WTC11 (cell line): ENCODE results near the gene FANCI. TPM values are rescaled to one million over a fixed set of nuclear protein-coding genes. Genes with fewer than 3 reads are reported as not detected.

Source experiments
- ATAC-seq: fragments of 200-7000 bp; cut with Tn5 transposase; 2 replicates; pipeline ENCODE4 v1.10.0; 2021; ENCODE audit warnings: mild to moderate bottlenecking, moderate library complexity
- CTCF ChIA-PET: fragments of 300-600 bp; sonication (Branson Sonifier 250); formaldehyde crosslinking; loops from one replicate; lab custom pipeline; 2021; ENCODE audit warnings: antibody characterized with exemption; lab: Charles Lee
- POLR2A ChIA-PET: fragments of 350-600 bp; sonication (Branson Sonifier 250); formaldehyde crosslinking; loops from one replicate; lab custom pipeline; 2021; ENCODE audit warnings: antibody characterized with exemption; lab: Charles Lee
- DNase-seq: peaks from one replicate; pipeline ENCODE4 v3.0.0; 2021; ENCODE audit warnings: low spot score
- H3K27ac Mint-ChIP-seq: 2 replicates; pipeline ENCODE4 v1.8.0; 2021; ENCODE audit warnings: mixed read lengths
- H3K27me3 Mint-ChIP-seq: 2 replicates; pipeline ENCODE4 v1.8.0; 2021; ENCODE audit warnings: low read depth, mild to moderate bottlenecking, moderate library complexity, mixed read lengths
- H3K36me3 Mint-ChIP-seq: 2 replicates; pipeline ENCODE4 v1.8.0; 2021; ENCODE audit warnings: mixed read lengths
- H3K4me1 Mint-ChIP-seq: 2 replicates; pipeline ENCODE4 v1.8.0; 2022; ENCODE audit warnings: mixed read lengths
- H3K4me3 Mint-ChIP-seq: 2 replicates; pipeline ENCODE4 v1.8.0; 2021; ENCODE audit warnings: mild to moderate bottlenecking, moderate library complexity, mixed read lengths
- H3K9me3 Mint-ChIP-seq: 2 replicates; pipeline ENCODE4 v1.8.0; 2021; ENCODE audit warnings: mixed read lengths
- ATF2 ChIP-seq: sonication (generic); formaldehyde crosslinking; IDR thresholded peaks from 2 replicates; pipeline ENCODE4 v1.8.1; 2022; ENCODE audit warnings: low read depth, missing genetic modification reagents, borderline replicate concordance
- CBFB ChIP-seq: sonication (generic); formaldehyde crosslinking; IDR thresholded peaks from 2 replicates; pipeline ENCODE4 v1.8.1; 2022; ENCODE audit warnings: mild to moderate bottlenecking, low read depth, missing genetic modification reagents
- CDX4 ChIP-seq: fragments of 250-450 bp; sonication (Bioruptor Pico); IDR thresholded peaks from 2 replicates; pipeline ENCODE4 v1.9.0; 2021; ENCODE audit warnings: moderate library complexity, mild to moderate bottlenecking, inconsistent platforms, borderline replicate concordance
- CTCF ChIP-seq: fragments of 200-600 bp; IDR thresholded peaks from 2 replicates; pipeline ENCODE4 v1.8.0; 2022; ENCODE audit warnings: antibody characterized with exemption
- ETV6 ChIP-seq: sonication (generic); formaldehyde crosslinking; IDR thresholded peaks from 2 replicates; pipeline ENCODE4 v1.8.1; 2022; ENCODE audit warnings: mild to moderate bottlenecking, missing genetic modification reagents
- FOXP1 ChIP-seq: sonication (generic); formaldehyde crosslinking; IDR thresholded peaks from 2 replicates; pipeline ENCODE4 v1.8.0; 2022; ENCODE audit warnings: missing genetic modification reagents, mild to moderate bottlenecking, moderate library complexity, borderline replicate concordance
- GRHL2 ChIP-seq: fragments of 250-450 bp; sonication (Bioruptor Pico); IDR thresholded peaks from 2 replicates; pipeline ENCODE4 v1.8.0; 2022; ENCODE audit warnings: mild to moderate bottlenecking, moderate library complexity; ENCODE audit not compliant: insufficient replicate concordance, severe bottlenecking
- HMGXB4 ChIP-seq: sonication (generic); formaldehyde crosslinking; IDR thresholded peaks from 2 replicates; pipeline ENCODE4 v1.8.1; 2023; ENCODE audit warnings: mild to moderate bottlenecking, moderate library complexity, missing genetic modification reagents
- IRF1 ChIP-seq: sonication (generic); formaldehyde crosslinking; IDR thresholded peaks from 2 replicates; pipeline ENCODE4 v1.8.0; 2023; ENCODE audit warnings: missing genetic modification reagents
- MAX ChIP-seq: sonication (generic); formaldehyde crosslinking; IDR thresholded peaks from 2 replicates; pipeline ENCODE4 v1.8.0; 2022; ENCODE audit warnings: mild to moderate bottlenecking, missing genetic modification reagents
- MXD4 ChIP-seq: fragments of 250-450 bp; sonication (Bioruptor Pico); IDR thresholded peaks from 2 replicates; pipeline ENCODE4 v1.8.0; 2021; ENCODE audit warnings: mild to moderate bottlenecking, moderate library complexity, borderline replicate concordance
- OVOL2 ChIP-seq: fragments of 250-450 bp; sonication (Bioruptor Pico); IDR thresholded peaks from 2 replicates; pipeline ENCODE4 v1.9.0; 2021; ENCODE audit warnings: mild to moderate bottlenecking, borderline replicate concordance
- RELA ChIP-seq: sonication (generic); formaldehyde crosslinking; IDR thresholded peaks from 2 replicates; pipeline ENCODE4 v1.8.1; 2022; ENCODE audit warnings: missing genetic modification reagents, mild to moderate bottlenecking, borderline replicate concordance
- SP1 ChIP-seq: sonication (generic); formaldehyde crosslinking; conservative IDR thresholded peaks from 2 replicates; pipeline ENCODE4 v1.8.1; 2022; ENCODE audit warnings: missing genetic modification reagents
- STAT6 ChIP-seq: sonication (generic); formaldehyde crosslinking; conservative IDR thresholded peaks from 2 replicates; pipeline ENCODE4 v1.8.1; 2023; ENCODE audit warnings: mild to moderate bottlenecking, low read depth, missing genetic modification reagents, moderate library complexity
- TP53 ChIP-seq: sonication (generic); formaldehyde crosslinking; IDR thresholded peaks from 2 replicates; pipeline ENCODE4 v1.8.1; 2023; ENCODE audit warnings: mild to moderate bottlenecking, missing genetic modification reagents
- ZBTB21 ChIP-seq: sonication (generic); formaldehyde crosslinking; IDR thresholded peaks from 2 replicates; pipeline ENCODE4 v1.8.1; 2023; ENCODE audit warnings: mild to moderate bottlenecking, missing genetic modification reagents, borderline replicate concordance
- ZNF232 ChIP-seq: sonication (generic); formaldehyde crosslinking; IDR thresholded peaks from 2 replicates; pipeline ENCODE4 v1.8.0; 2022; ENCODE audit warnings: mild to moderate bottlenecking, missing genetic modification reagents
- ZNF532 ChIP-seq: fragments of 250-450 bp; sonication (Bioruptor Pico); IDR thresholded peaks from 2 replicates; pipeline ENCODE4 v1.9.0; 2021; ENCODE audit warnings: mild to moderate bottlenecking, borderline replicate concordance
- total RNA-seq: library from RNA; stranded (reverse); gene quantifications from 3 replicates; pipeline ENCODE4 v1.2.3, GENCODE V29; 2021

The FANCI gene
- total RNA-seq, 1 experiment from 2014 or later: 108 TPM

GRCh38 chr15:89358435-89358754, 114.6 kb downstream of the FANCI start (continued):
- TF ChIP-seq STAT6 (CRISPR knock-in tag) (no peak), ZNF532 (CRISPR knock-in tag) (no peak), CDX4 (CRISPR knock-in tag) (no peak), GRHL2 (CRISPR knock-in tag) (no peak), OVOL2 (CRISPR knock-in tag) (no peak)

- DNase-seq (peak; percentile 74), ATAC-seq (peak; percentile 50)
- Mint-ChIP-seq H3K36me3 (no peaks in the 10 kb centered on the region), H3K27ac (no peak overlapping the region), H3K4me1 (peaks cover 24% of the 10 kb centered on the region), H3K9me3 (no peaks in the 10 kb centered on the region), H3K27me3 (peaks cover 96% of the 10 kb centered on the region), H3K4me3 (peak overlapping the region; percentile 64)
- TF ChIP-seq IRF1 (CRISPR knock-in tag) (no peak), ETV6 (CRISPR knock-in tag) (no peak), RELA (CRISPR knock-in tag) (peak; percentile 38; the same call in 1 of the 2 replicates), HMGXB4 (peak; percentile 89), SP1 (CRISPR knock-in tag) (peak; percentile 52; the same call in 1 of the 2 replicates), ZNF232 (CRISPR knock-in tag) (0 out of 2 replicates have a peak, but pooled peaks have one; percentile 24), MAX (CRISPR knock-in tag) (0 out of 2 replicates have a peak, but pooled peaks have one; percentile 54), TP53 (CRISPR knock-in tag) (no peak), CBFB (no peak), MXD4 (CRISPR knock-in tag) (no peak), ATF2 (CRISPR knock-in tag) (no peak), CTCF (peak; percentile 99), ZBTB21 (no peak), FOXP1 (CRISPR knock-in tag) (peak; percentile 50; the same call in 1 of the 2 replicates)
- POLR2A ChIA-PET: no interaction called here
- CTCF ChIA-PET: interaction anchor here (0.5 to 7.2 kb wide), 50 partner anchors 8 to 1678 kb away, joined by 3 to 172 read pairs (median 5); partner anchors contain the start of genes FANCI, MESP1, POLG and RHCG
These were observed 115.1 kb downstream of the FANCI start for GRCh38 chr15:89358755-89359439.
